ENCODE results near the gene NR1H2. TPM values are rescaled to one million over a fixed set of nuclear protein-coding genes. Genes with fewer than 3 reads are reported as not detected.

Gene NR1H2
- total RNA-seq, 1 donor from 2014 or later, result 101 TPM

DNA sequence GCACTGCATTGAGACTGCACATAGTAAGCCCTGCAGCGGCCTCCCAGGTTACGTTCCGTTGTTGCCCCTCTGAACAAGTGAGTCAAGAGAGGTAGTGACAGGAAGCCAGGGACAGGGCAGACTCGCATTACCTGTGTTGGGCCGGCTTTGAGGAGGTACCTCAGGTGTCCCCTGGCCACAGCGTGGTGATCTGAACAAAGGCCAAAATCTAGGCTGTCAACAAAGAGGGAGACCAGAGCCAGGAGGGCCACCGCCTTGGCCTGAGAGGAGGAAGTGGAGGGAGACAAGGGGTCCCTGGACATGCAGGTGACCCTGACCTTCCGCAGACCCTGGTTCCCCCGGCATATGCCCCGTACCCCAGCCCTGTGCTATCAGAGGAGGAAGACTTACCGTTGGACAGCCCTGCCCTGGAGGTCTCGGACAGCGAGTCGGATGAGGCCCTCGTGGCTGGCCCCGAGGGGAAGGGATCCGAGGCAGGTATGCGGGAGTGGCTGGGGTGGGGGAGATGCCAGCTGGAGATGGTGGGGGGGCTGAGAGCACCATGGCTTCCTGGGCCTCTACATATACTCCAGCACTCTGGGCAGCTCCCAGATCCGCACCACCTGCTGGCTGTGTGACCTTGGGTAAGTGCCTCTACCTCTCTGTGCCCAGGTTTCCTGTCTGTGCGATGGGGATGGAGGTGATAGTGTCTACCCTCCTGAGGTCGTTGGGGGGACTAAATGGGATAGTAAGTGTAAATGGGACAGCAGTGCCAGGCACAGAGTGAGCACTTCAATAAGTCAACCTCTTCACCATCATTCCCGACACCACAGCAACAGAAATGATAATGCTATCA, 47.2 kb downstream of the NR1H2 start:
- H3K4me1 ChIP-seq, result no peaks in the 10 kb centered on the region
- no peaks in the 10 kb centered on the region for H3K9me3 ChIP-seq
- peaks cover 27% of the 10 kb centered on the region for H3K27me3 ChIP-seq
- no peak overlapping the region for H3K27ac ChIP-seq
- DNase-seq, result no peak
- intact Hi-C loops (cut with DNase I), result no loop called here
- TF ChIP-seq, protein P1, sequence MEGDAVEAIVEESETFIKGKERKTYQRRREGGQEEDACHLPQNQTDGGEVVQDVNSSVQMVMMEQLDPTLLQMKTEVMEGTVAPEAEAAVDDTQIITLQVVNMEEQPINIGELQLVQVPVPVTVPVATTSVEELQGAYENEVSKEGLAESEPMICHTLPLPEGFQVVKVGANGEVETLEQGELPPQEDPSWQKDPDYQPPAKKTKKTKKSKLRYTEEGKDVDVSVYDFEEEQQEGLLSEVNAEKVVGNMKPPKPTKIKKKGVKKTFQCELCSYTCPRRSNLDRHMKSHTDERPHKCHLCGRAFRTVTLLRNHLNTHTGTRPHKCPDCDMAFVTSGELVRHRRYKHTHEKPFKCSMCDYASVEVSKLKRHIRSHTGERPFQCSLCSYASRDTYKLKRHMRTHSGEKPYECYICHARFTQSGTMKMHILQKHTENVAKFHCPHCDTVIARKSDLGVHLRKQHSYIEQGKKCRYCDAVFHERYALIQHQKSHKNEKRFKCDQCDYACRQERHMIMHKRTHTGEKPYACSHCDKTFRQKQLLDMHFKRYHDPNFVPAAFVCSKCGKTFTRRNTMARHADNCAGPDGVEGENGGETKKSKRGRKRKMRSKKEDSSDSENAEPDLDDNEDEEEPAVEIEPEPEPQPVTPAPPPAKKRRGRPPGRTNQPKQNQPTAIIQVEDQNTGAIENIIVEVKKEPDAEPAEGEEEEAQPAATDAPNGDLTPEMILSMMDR (IDR thresholded peaks at IDR 0.05), result no peak
- no peaks in the 10 kb centered on the region for H3K36me3 ChIP-seq
- no peak overlapping the region for H3K4me3 ChIP-seq
- no peak for ATAC-seq

DNA sequence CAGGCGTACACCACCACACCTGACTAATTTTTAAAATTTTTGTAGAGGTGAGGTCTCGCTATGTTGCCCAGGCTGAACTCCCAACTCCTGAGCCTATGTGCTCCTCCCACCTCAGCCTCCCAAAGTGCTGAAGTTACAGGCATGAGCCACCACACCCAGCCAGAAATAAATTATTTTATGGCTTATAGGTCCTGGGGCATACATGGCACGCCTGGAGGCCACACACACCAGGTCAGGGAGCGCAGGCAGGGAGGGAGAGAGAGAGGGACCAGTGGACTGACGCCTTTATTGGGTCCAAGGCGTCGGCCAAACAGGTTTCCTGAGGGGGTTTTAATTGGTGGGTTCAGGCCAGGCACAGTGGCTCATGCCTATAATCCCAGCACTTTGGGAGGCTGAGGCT, 49.3 kb downstream of the NR1H2 start:
- no peaks in the 10 kb centered on the region for H3K4me1 ChIP-seq
- H3K36me3 ChIP-seq, result no peaks in the 10 kb centered on the region
- no peaks in the 10 kb centered on the region for H3K9me3 ChIP-seq
- intact Hi-C loops (cut with DNase I), result no loop called here
- peaks cover 12% of the 10 kb centered on the region for H3K27me3 ChIP-seq
- ATAC-seq, result no peak
- no peak overlapping the region for H3K27ac ChIP-seq
- H3K4me3 ChIP-seq, result no peak overlapping the region
- DNase-seq, result no peak
- TF ChIP-seq, protein P1 (IDR thresholded peaks at IDR 0.05), result no peak

DNA sequence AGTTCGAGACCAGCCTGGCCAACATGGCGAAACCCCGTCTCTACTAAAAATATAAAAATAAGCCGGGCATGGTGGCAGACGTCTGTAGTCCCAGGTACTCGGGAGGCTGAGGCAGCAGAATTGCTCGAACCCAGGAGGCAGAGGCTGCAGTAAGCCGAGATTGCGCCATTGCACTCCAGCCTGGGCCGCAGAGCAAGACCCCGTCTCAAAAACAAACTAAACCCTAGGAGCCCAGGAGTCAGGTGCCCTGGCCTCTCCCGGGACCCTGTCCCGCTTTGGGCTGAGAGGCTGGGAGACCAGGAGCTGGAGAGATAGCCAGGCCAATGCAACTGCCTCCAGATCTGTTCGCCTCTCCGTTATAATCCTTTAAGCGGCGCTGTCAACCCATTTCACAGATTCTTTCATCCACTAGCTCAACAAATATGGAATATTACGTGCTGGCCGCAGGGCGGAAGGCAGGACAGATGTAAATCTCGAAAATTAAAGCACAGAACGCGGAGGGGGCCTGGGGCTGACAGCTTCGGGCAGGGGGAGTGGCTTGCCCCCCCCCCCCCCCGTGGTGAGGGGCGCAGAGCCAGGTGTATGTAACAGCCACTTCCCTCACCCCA, 51.2 kb downstream of the NR1H2 start:
- DNase-seq (no peak), ATAC-seq (no peak)
- TF ChIP-seq, protein P1 (IDR thresholded peaks at IDR 0.05), result no peak
- Histone ChIP-seq H3K4me1 (peaks cover 10% of the 10 kb centered on the region), H3K27me3 (peaks cover under 1% of the 10 kb centered on the region), H3K4me3 (peak overlapping the region; percentile 34), H3K27ac (peak overlapping the region; percentile 68), H3K9me3 (no peaks in the 10 kb centered on the region), H3K36me3 (no peaks in the 10 kb centered on the region)
- intact Hi-C loops (cut with DNase I), result no loop called here

DNA sequence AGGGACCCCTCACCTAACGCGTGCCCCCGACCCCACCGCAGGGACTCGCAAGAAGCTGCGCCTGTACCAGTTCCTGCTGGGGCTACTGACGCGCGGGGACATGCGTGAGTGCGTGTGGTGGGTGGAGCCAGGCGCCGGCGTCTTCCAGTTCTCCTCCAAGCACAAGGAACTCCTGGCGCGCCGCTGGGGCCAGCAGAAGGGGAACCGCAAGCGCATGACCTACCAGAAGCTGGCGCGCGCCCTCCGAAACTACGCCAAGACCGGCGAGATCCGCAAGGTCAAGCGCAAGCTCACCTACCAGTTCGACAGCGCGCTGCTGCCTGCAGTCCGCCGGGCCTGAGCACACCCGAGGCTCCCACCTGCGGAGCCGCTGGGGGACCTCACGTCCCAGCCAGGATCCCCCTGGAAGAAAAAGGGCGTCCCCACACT, 51.8 kb downstream of the NR1H2 start:
- peak overlapping the region; percentile 68 for H3K27ac ChIP-seq
- peak; percentile 85 for ATAC-seq
- TF ChIP-seq, protein P1 (IDR thresholded peaks at IDR 0.05), result no peak
- peak overlapping the region; percentile 34 for H3K4me3 ChIP-seq
- DNase-seq, result peak; percentile 97
- peaks cover 14% of the 10 kb centered on the region for H3K4me1 ChIP-seq
- intact Hi-C loops (cut with DNase I), result no loop called here
- no peaks in the 10 kb centered on the region for H3K9me3 ChIP-seq
- H3K36me3 ChIP-seq, result no peaks in the 10 kb centered on the region
- peaks cover 4% of the 10 kb centered on the region for H3K27me3 ChIP-seq

DNA sequence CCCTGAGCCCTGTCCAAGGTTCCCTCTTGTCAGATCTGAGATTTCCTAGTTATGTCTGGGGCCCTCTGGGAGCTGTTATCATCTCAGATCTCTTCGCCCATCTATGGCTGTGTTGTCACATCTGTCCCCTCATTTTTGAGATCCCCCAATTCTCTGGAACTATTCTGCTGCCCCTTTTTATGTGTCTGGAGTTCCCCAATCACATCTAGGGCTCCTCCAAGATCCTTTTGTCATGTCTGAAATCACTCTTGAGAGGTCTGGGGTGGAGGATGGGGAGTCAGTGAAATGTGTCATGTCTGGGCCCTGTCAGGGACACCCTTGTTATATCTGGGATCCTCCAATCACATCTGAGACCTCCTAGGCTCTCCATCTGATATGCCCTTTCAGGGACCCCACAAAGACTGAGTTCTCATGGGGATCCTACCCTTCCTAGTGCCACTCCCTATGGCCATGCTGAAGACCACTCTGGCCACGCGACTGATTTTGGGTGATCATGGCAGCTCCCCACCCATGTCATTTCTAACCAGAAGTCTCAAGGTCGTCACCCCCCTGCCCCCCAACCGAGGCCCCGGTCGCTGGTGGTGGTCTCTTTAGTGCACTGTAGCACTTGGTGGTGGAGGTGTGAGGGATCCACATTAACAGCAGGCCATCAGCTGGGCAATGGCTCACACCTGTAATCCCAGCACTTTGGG, 52.7 kb downstream of the NR1H2 start:
- ATAC-seq (no peak), DNase-seq (no peak)
- Histone ChIP-seq H3K27me3 (peaks cover 4% of the 10 kb centered on the region), H3K27ac (no peak overlapping the region), H3K4me1 (peaks cover 14% of the 10 kb centered on the region), H3K36me3 (no peaks in the 10 kb centered on the region), H3K9me3 (no peaks in the 10 kb centered on the region), H3K4me3 (no peak overlapping the region)
- TF ChIP-seq, protein P1 (IDR thresholded peaks at IDR 0.05), result no peak
- intact Hi-C loops (cut with DNase I), result no loop called here

Measured in upper lobe of right lung (tissue), 1 donor.